Heart left ventricle (tissue), 16 donors: Measurements from ENCODE around the gene SLC13A3. TPM values are rescaled to one million over a fixed set of nuclear protein-coding genes. Genes with fewer than 3 reads are reported as not detected.

Source experiments
- ATAC-seq, 4 donors: fragments of 200-7000 bp; cut with Tn5 transposase; one replicate each; pipeline ENCODE4 v1.9.1; 2020 to 2022; ENCODE audit warnings: moderate library complexity in 4 of 4, mild to moderate bottlenecking in 3 of 4, moderate number of reproducible peaks in 1 of 4
- DNase-seq, 5 donors: peaks; one replicate each; pipeline ENCODE4 v3.0.0-alpha.2; 2020
- H3K27ac ChIP-seq, 12 donors: fragments of 200-600 bp; sonication (generic) in 4 of 12; one replicate each; pipeline versions ENCODE4 v1.5.0 to v1.8.0; 2016 to 2022; ENCODE audit warnings: mild to moderate bottlenecking in 2 of 12
- H3K27me3 ChIP-seq, 9 donors: fragments of 200-600 bp; sonication (generic) in 2 of 9; one replicate each; pipeline versions ENCODE4 v1.5.1 to v1.8.0; 2016 to 2022; ENCODE audit warnings: mild to moderate bottlenecking in 3 of 9
- H3K36me3 ChIP-seq, 9 donors: fragments of 200-600 bp; sonication (generic) in 2 of 9; one replicate each; pipeline versions ENCODE4 v1.5.0 to v1.8.0; 2018 to 2022; ENCODE audit warnings: mild to moderate bottlenecking in 2 of 9
- H3K4me1 ChIP-seq, 12 donors: fragments of 200-600 bp; sonication (generic) in 4 of 12; one replicate each; pipeline versions ENCODE4 v1.5.0 to v1.8.0; 2016 to 2022; ENCODE audit warnings: mild to moderate bottlenecking in 3 of 12
- H3K4me3 ChIP-seq, 12 donors: fragments of 200-600 bp; sonication (generic) in 4 of 12; one replicate each; pipeline versions ENCODE4 v1.5.0 to v1.8.0; 2017 to 2022; ENCODE audit warnings: mild to moderate bottlenecking in 9 of 12, moderate library complexity in 4 of 12
- H3K9me3 ChIP-seq, 12 donors: fragments of 200-600 bp; sonication (generic) in 4 of 12; one replicate each; pipeline versions ENCODE4 v1.5.0 to v1.8.0; 2016 to 2022; ENCODE audit warnings: mild to moderate bottlenecking in 1 of 12
- CTCF ChIP-seq, 12 donors: fragments of 200-600 bp; sonication (generic) in 4 of 12; IDR thresholded peaks; one replicate each; pipeline versions ENCODE4 v1.5.0 to v1.8.0; 2018 to 2022; ENCODE audit warnings: antibody characterized with exemption in 12 of 12, mild to moderate bottlenecking in 5 of 12
- POLR2A ChIP-seq, 2 donors: fragments of 450-650 bp; IDR thresholded peaks; one replicate each; pipeline ENCODE4 v1.6.1; 2017; ENCODE audit warnings: antibody characterized with exemption in 2 of 2, mild to moderate bottlenecking in 2 of 2, moderate library complexity in 2 of 2
- WGBS, 4 donors: extraction: QIAGEN DNeasy Blood & Tissue Kit in 2 of 4; methylation state at CpG; one replicate each; pipeline versions ENCODE4 v1.1.5 to v1.1.7; 2013 to 2018; 5-methylcytosine and 5-hydroxymethylcytosine counted together
- intact Hi-C, 10 donors: fragments of 100-400 bp; cut with DNase I; formaldehyde crosslinking; loops; one replicate each; pipeline versions ENCODE4 v1.11.1 to v1.14.2; 2022
- polyA plus RNA-seq, 2 donors: library from polyadenylated mRNA; stranded (reverse); fragments of 200-250 nt; gene quantifications; one replicate each; pipeline ENCODE4 v1.2.3, GENCODE V29; 2013
- total RNA-seq, 9 donors: library from RNA; depleted of rRNA in 2 of 9; stranded (reverse); fragments of >200 nt in 2 of 9; fragmentation: NEBNext Ultra II Directional in 3 of 9; extraction: Animal tissue kit (Norgen Biotek cat#: 25700) in 3 of 9; gene quantifications; one replicate each; pipeline versions ENCODE4 v1.1.0 to v1.2.4, GENCODE V29; 2016 to 2023
- donor health status: ischemic (EF 13 %, LVEDD 7.1; RV severe dilation, severe dysfunction).
- donor health status: healthy with polysubstance abuse.
- donor health status: DM: no; HTN: yes; CAD: no.
- donor health status: DM: no; HTN: no; CAD: no.
- donor health status: ischemic (EF 25% LVEDD 6.9; RV normal size, moderate dysfunction).
- donor health status: ischemic (EF 25% LVEDD 5.7; RV mildly dilated, moderate dysfunction).
- donor health status: healthy.
- donor health status: DM: yes; HTN: yes; CAD: no.
- donor health status: ischemic (EF 35%, LVEDD 5.7; RV mildly dilated, moderate dysfunction).
- donor health status: nonischemic (EF 11% LVEDD 7.7; RV severe dilation, severe dysfunction).
- donor health status: DM: yes; HTN: yes; CAD: no.
- donor health status: PGD.
- donor health status: ischemic (EF 29% LVEDD 5.4; RV normal size, mild dysfunction).
- donor health status: nonischemic (EF 23%, LVEDD 6.1; RV moderate dilation, normal function).

SLC13A3 gene
- total and polyA plus RNA-seq, 11 donors: 0.13 to 2.6 (median 0.54) TPM

DNA sequence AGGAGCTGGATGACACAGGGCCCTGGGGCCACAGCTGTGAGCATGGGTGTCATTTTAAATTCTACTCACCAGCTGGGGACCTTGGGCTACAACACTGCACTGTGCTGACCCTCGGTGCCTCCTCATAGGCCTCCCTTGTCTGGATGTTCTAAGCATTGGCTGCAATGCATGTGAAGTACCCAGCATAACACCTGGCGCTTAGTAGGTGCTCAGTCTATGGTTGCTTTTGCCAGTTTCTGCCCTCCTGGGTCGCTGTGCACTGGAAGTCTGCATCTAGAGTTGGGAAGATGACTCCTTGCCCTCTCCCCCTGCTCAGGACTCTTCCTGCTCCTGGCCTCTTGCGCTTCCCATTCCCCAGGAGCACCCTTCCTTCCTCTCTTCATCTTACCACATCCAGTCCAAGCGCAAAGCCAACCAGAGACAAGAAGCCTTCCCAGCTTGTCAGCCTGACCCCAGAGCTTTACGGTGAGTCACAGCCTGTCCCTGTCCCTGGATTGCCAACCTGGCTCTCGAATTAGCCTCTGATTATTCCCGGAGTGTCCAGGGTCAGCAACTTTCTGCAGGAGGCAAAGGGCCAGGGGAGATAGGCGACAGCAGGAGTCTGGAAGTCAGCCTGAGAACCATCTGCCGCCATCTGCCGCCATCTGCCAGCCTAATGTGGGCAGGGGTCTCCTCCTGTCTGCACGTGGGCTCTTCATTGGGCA, 8.8 kb downstream of the SLC13A3 start:
- intact Hi-C loops: no loop called here
- no peaks in the 10 kb centered on the region for H3K27me3 ChIP-seq
- H3K9me3 ChIP-seq: no peaks in the 10 kb centered on the region
- TF ChIP-seq POLR2A (IDR thresholded peaks at IDR 0.05) (no peak), CTCF (IDR thresholded peaks at IDR 0.05) (no peak)
- no peaks in the 10 kb centered on the region for H3K36me3 ChIP-seq
- H3K4me1 ChIP-seq: peaks cover 0 to 4% (median 0%) of the 10 kb centered on the region in 12 donors
- WGBS, 4 donors: 69 to 76% (median 72%) methylated on average over 12 of the region's 12 CpGs
- DNase-seq (peak in 2 of 5 donors; percentile 30 to 38), ATAC-seq (peak in 3 of 4 donors; percentile 40 to 76 (median 45))
- H3K27ac ChIP-seq: no peak overlapping the region
- H3K4me3 ChIP-seq: no peak overlapping the region

DNA sequence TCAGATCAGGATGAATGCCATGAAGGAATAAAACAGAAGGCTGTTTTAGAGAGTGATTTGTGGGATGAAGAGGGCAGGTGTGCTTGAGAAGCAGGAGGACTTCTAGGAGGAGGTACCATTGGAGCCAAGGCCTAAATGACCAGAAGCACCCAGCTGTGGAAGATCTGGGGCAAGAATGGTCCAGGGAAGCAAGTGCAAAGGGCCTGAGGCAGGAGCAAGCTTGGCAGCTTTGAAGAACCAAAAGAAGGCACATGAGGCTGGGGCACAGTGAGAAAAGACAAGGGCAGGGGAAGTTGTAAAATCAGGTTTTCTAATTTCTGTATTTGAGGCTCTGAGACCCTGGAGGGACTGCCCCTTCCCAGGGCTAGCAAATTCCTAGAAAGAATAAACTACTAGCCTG, 9.8 kb downstream of the SLC13A3 start:
- TF ChIP-seq CTCF (IDR thresholded peaks at IDR 0.05) (no peak), POLR2A (IDR thresholded peaks at IDR 0.05) (no peak)
- ATAC-seq (no peak), DNase-seq (no peak)
- no peaks in the 10 kb centered on the region for H3K9me3 ChIP-seq
- intact Hi-C loops: no loop called here
- H3K4me1 ChIP-seq: peaks cover 0 to 4% (median 0%) of the 10 kb centered on the region in 12 donors
- H3K36me3 ChIP-seq: no peaks in the 10 kb centered on the region
- no peak overlapping the region for H3K4me3 ChIP-seq
- H3K27me3 ChIP-seq: no peaks in the 10 kb centered on the region
- no peak overlapping the region for H3K27ac ChIP-seq

- intact Hi-C loops: no loop called here
- Histone ChIP-seq H3K4me3 (no peak overlapping the region), H3K36me3 (no peaks in the 10 kb centered on the region), H3K27ac (no peak overlapping the region), H3K9me3 (no peaks in the 10 kb centered on the region), H3K27me3 (no peaks in the 10 kb centered on the region), H3K4me1 (peaks cover 0 to 4% (median 0%) of the 10 kb centered on the region in 12 donors)
- WGBS, 4 donors: 60 to 70% (median 64%) methylated on average over 14 of the region's 14 CpGs
- DNase-seq (no peak), ATAC-seq (no peak)
- TF ChIP-seq CTCF (IDR thresholded peaks at IDR 0.05) (no peak), POLR2A (IDR thresholded peaks at IDR 0.05) (no peak)
Observed at GRCh38 chr20:46640536-46641311, 10.5 kb downstream of the SLC13A3 start.

DNA sequence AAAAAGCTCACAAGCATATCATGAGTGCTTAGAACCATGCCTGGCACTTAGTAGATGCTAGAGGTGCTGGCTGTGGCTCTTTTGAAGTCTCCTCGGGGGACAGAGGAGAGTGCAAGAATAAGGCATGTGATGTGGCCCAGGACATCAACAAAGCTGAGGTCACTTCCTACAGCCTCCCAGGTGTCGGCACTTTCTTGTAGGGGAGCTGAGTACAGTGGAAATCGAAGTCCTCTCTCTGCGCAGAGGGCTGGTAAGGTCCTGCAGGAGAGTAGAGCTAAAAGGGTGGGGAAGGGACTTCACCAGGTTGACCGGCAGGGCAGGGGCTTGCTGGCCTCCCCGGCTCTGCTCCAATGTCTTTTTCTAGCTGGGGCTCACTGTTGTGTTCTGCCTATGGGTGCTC, 11.2 kb downstream of the SLC13A3 start:
- H3K9me3 ChIP-seq: no peaks in the 10 kb centered on the region
- H3K27me3 ChIP-seq: no peaks in the 10 kb centered on the region
- no peaks in the 10 kb centered on the region for H3K36me3 ChIP-seq
- WGBS, 4 donors: 69 to 77% (median 73%) methylated on average over 6 of the region's 6 CpGs
- TF ChIP-seq POLR2A (IDR thresholded peaks at IDR 0.05) (no peak), CTCF (IDR thresholded peaks at IDR 0.05) (no peak)
- DNase-seq (no peak), ATAC-seq (no peak)
- intact Hi-C loops: no loop called here
- H3K4me3 ChIP-seq: no peak overlapping the region
- no peak overlapping the region for H3K27ac ChIP-seq
- peaks cover 0 to 4% (median 0%) of the 10 kb centered on the region in 12 donors for H3K4me1 ChIP-seq
